ENCODE measurements around the gene USP48.

GRCh38 chr1:21782349-21782867 is 541 bp downstream of the USP48 start:
- TF ChIP-seq YY1 (IDR thresholded peaks at IDR 0.05; ENCODE audit: low read depth) (peak; percentile 7; the same call in 1 of the 2 replicates), EP300 (IDR thresholded peaks at IDR 0.05; ENCODE audit: borderline replicate concordance) (no peak), TAF1 (IDR thresholded peaks at IDR 0.05; ENCODE audit: low read depth) (no peak), CREB1 (IDR thresholded peaks at IDR 0.05; ENCODE audit: low read depth) (peak; percentile 48; the same call in 1 of the 2 replicates), NFIC (IDR thresholded peaks at IDR 0.05) (no peak), CEBPB (IDR thresholded peaks at IDR 0.05) (no peak), USF1 (IDR thresholded peaks at IDR 0.05) (no peak), MAX (IDR thresholded peaks at IDR 0.05) (no peak), REST (IDR thresholded peaks at IDR 0.05; ENCODE audit: low read depth) (no peak), ZBTB7A (IDR thresholded peaks at IDR 0.05; ENCODE audit: low read depth) (no peak), FOXM1 (IDR thresholded peaks at IDR 0.05; ENCODE audit: borderline replicate concordance, low read depth) (no peak)

Measured in Ishikawa (cell line).